Parietal lobe (tissue), 1 donor: ENCODE data around the gene FJX1. TPM values are rescaled to one million over a fixed set of nuclear protein-coding genes. Genes with fewer than 3 reads are reported as not detected.

Experiments
- total RNA-seq: library from RNA; depleted of rRNA; stranded (reverse); fragments of >200 nt; gene quantifications from one replicate; pipeline ENCODE4 v1.2.3, GENCODE V29; 2014

FJX1 gene
- total RNA-seq = 69.2 TPM

GRCh38 chr11:35617687-35618496, at the start of gene FJX1:
FJX1 (plus strand) TSS chr11:35618460; CDS start chr11:35618637, 177 bp downstream.

GRCh38 chr11:35662649-35663407, 44.6 kb downstream of the FJX1 start, which contains the start of gene TRIM44:
TRIM44 (plus strand) TSS chr11:35662775; CDS start chr11:35663112, 337 bp downstream.

Other genes starting within 250 kb of the FJX1 start
- 271 TPM for gene SLC1A2, start 198.9 kb upstream of the FJX1 start, total RNA-seq
- gene PAMR1, start 92.8 kb upstream of the FJX1 start, total RNA-seq = 0.94 TPM
- gene TRIM44, start 44.3 kb downstream of the FJX1 start, total RNA-seq = 31.6 TPM